T-helper 2 cell (primary cell): Measurements from ENCODE around the gene PCOLCE2.

ENCODE experiments used
- DNase-seq, 5 experiments: peaks; one replicate each; pipeline versions ENCODE4 v3.0.0 to v3.0.0-alpha.2; 2012 to 2022

PCOLCE2 gene

DNA sequence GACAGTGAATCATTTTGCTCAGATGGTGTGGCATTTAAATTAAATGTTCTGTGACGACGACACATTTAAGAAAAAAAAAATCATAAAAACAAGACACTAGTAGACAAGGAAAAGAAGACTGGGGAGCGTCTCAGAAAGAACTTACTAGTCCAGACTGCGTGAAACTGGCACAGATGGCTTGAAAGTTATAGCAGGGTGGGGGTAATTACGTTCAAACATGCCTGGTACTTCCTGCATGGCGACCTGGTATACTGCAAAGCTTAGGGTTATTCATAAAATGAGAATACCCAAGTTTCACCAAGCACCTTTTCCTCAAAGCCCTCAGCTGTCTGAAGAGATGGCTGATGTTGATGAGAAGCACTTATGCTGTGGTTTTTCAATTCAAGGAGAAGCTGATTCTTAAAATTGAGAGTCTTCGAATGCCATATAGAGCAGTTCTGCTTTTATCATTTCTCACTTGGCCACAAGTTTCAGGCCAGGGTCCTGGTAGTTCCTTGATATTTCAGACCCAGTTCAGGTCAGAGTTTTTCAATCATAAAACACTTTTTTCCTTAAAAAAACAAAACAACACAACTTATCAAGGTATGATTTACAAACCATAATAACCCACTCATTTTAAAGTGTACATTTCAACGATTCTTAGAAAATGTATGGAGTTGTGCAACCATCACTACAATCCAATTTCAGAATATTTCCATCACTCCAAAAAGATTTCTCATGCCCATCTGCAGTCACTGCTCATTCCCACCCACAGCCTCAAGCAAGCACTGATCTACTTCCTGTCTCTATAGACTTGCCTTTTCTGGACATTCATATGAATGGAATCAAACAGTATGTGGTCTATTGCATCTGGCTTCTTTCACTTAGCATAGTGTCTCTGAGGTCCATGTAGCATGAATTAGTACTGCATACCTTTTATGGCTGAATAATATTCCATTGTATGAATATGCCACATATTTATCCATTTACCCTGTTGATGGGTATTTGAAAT lies 24.7 kb downstream of the PCOLCE2 start:
- peak in 1 of 5 experiments; percentile 16 for DNase-seq

DNA sequence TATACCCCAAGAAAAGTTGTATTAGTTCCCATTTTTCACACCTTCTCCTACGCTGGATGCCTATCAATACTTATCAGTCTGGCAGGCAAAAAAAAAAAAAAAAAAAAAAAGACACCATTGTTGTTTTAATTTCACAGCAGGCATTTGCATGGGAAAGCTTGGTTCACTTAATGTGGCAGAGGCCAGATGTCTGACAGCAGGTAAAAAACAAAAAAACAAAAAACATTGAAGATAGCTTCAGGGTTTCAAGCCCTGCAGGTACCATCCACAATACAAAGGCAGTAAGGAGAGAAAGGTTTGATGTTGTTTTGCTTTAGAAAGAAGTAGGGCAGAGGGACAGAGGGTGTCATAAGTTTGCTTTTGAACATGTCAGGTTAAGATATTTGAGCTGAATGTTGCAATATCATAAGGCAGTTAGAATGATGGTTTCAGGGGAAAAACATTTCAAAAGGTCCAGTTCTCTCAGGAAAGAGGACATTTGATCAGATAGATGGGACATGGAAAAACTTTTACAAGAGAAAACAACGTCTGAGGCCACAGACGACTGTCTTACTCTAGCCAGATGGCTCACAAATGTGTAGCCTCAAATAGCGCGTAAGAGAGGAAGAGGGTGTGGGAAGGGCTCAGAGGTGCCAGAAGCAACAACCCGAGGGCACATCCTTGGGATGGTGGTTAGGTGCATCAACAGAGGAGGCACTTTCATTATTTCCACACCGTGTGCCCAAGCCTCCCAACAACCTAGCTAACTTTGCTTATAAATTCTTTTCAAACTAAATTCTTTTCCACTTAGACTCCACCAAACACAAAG lies 25.7 kb downstream of the PCOLCE2 start:
- peak in 1 of 5 experiments; percentile 17 for DNase-seq

DNA sequence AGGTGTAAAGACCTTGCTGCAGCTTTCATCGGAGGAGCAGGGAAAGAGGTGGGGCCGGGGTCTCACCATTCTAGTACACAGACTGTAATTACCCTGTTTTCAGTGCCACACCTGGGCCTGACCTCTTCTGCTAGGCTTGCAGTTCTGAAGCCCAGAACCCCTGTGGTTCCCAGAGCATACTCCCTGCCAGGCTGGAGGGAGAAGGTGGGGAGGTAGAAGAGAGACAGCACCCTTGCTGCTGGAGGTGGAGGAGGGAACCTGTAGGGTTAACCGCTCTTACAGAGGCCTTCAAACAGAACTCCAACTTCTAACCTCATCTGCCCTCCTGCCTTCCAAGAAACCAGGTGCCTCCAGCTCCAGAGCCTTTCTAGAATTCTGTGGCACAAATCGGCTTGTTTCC lies 27.0 kb downstream of the PCOLCE2 start:
- DNase-seq = no peak

DNA sequence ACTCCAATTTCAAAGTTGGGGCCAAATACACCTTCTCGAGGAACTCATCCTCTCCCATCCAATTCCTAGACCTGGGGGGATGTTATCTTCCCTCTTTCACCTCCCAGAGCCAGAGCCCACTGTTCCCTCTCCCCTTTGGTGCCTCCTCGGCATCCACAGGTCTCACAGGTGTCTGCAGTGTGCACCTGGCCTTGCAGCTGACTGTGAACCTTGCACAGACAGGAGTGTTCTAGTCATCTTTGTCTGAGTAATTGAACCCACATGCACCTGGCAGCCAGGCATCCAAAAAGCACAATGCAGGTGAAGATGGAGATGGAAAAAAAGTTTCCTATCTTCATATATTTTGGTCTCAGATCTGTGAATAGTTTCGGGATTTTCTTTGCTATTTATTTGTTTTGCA lies 30.8 kb downstream of the PCOLCE2 start:
- no peak for DNase-seq

DNA sequence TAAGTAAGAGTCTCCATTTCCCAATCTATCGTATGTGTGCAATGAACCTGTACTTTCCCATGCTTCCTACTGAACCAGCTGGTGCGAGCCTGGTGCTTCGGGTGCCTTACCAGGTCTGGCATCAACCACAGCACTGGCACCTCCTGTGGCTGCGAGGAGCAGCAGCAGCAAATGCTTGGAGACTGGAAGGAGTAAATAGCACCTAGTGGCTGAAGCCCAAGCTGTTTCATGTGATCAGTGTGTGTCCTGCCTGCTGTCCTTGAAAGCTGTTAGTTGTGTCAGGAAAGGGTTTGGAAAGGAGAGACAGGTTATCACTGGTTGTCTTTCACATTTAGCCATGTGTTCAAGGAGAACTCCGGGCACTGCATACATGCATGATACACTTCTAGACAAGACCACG lies 31.8 kb downstream of the PCOLCE2 start:
- no peak for DNase-seq

DNA sequence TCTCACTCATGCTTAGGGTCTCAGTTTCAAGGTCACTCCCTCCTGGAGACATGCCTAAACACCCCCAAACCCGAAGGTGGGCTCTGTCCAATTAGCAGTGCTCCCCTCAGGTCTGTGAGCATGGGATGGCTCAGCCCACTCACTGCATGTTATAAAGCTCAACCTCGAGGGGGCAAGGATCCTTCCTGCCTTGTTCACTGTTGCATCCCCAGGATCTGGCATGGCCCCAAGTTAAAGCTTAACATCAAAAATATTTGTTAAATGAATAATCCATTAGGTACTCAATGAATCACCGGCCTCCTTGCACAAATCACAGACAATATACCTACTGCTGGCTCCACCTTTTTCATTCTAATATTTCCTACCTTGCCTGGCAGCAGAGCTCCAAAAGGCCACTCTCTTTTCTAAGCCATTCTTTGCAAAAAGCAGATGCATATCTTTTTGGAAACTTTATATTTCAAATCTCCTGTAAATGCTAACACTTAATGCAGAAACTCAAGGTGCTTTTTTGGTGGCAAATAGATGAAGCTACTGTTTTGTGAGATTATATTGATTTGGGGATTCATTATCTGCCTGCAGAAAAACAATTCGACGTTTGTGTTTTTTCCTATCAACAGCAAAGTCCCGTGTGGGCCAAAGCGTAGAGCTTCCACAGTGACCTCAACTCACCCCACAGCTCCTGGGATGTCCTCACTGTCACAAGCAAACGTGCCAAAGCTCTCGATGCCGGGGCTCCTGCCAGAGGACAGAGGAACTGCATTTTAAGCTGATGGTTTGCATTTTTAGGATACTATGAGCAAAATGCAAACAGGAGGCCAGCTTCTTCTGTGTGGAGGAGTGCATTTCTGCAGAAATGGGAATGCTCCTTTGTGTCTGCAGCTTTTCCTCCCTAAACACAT lies 35.4 kb downstream of the PCOLCE2 start:
- DNase-seq = no peak

DNA sequence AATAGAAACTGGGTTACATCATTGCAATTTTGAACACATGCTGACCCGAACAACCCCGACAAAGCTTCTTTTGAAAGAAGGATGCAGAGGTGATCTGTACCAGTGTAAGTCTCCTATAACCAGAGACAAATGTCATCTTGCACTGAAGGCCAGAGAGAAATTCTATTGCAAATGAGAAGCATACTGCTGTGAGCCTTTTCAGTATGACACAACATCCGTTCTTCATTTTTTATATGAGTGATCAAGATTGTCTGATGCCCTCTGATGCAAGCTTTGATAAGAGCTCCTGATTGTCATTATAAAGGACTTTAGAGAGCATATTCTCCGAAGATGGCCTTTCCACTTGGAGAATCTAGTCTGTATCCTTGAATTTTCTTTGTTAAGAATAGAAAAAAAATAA lies 36.9 kb downstream of the PCOLCE2 start:
- peak in 1 of 5 experiments; percentile 75 for DNase-seq

DNA sequence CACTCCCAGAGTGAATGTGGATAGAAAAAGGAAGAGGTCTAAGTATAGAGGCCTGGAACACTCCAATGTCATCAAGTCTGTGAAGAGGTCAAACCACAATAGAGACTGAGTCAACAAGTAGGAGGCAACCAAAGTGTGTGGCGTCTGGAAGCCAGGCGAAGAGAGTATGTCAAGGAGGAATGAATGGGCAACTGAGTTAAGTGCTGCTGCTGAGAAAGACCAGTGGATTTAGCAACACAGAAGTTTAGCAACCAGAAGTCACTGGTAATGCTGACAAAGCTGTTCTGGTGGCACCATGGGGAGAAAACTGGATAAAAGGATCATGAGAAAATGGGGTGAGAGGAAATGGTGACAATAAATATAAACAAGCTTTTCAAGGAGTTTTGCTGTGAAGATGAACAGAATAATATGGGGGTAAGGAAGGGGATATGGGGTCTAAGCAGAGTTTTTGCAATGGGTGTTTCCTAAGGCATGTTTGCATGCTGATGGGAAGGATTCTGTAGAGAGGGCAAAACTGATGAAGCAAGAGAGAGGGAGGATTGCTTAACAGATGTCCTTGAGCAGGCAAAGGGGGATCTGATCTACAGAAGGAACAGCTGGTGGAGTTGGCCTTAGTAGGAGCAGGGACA lies 38.4 kb downstream of the PCOLCE2 start:
- DNase-seq = peak in 1 of 5 experiments; percentile 35

DNA sequence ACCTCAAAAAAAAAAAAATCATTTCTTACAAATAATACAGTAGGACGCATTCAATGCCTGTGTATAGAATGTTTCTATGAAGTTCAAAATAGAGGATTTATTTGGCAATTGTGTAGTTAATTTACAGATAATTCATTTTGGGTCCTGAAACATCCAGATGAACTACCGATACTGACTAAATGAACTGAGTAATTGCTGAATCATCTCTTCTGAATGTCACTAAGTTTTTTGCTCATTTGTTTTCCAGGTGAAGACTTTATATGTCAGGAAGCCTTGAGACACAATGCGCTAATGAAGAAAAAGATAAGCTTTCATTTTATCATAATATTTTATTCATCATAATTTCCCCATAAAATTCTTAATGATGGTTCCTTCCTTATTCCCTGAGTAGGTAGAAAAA lies 39.7 kb downstream of the PCOLCE2 start:
- no peak for DNase-seq

DNA sequence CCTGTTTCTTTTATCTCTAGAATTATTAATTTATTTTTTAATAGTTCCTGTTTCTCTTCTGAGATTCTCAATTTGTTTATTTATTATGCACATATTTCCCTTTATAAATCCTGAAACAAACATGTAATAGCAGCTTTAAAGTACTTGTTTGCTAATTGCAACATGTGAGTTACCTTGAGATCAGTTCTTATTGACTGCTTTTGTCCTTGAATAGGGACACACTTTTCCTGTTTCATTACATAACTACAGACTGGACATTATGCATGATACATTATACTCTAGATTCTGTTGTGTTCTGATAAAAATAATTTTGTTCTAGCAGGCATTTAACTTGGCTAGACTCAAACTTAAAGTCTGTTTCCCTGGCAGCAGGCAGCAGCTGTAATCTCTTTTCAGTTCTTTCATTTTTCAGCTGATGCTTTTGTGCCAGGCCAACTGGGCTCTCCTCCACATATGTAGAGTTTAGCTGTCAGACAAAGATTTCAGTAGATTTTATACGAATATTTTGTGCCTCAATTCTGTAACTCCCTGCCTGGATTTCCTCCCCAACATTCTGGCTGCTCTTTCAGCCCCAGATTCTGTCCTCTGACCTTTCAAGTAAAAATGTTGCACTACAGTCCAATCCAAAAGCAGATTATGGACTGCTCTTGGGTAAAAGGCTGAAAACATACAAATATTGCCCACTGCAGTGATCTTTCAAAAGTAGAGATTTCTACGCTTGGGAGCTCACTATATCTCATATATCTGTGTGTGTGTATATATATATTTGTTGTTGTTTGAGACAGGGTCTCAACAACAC lies 41.9 kb downstream of the PCOLCE2 start:
- DNase-seq = no peak

DNA sequence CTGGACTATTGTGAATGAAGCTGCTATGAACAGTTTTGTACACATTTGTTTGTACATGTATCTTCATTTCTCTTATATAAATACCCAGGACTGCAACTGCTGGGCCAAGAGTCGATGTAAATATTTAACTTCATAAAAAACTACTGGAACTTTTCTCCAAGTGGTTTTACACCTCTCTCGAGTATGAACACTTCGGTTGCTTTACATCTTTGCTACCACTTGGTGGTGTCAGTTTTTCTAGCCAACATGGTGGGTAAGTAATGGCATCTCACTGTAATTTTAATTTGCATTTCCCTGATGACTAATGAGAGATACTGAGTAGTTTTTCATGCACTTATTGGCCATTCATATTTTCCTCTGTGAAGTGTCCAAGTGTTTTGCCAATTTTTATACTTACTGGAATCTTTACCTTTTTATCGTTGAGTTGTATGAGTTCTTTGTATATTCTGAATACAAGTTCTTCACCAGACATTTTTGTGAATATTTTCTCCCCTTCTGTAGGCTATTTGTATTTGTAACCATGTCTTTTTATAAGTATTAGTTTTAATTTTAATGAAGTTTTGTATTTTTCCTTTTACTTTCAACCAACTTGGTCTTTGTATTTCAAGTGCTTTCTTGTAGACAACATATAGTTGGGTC lies 44.4 kb downstream of the PCOLCE2 start:
- peak in 1 of 5 experiments; percentile 36 for DNase-seq

DNA sequence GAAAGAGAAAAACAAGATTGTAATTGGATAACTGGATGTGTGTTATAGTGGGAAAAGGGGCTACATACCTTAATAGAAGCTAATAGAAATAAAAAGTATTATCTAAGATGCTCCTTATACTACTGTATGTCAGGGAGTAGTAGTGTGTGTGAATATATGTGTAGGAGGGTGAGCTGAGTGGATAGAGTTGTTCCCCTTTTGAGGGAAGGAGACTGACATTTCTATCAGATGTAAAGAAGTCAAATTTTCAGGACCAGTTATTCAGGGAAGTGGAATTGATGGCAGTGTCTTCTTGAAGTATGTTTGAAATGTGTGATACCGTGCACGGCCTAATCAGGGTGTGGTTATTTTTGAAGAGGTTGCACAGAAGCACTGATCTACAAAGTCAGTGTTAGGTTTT lies 49.1 kb downstream of the PCOLCE2 start:
- DNase-seq = no peak

DNA sequence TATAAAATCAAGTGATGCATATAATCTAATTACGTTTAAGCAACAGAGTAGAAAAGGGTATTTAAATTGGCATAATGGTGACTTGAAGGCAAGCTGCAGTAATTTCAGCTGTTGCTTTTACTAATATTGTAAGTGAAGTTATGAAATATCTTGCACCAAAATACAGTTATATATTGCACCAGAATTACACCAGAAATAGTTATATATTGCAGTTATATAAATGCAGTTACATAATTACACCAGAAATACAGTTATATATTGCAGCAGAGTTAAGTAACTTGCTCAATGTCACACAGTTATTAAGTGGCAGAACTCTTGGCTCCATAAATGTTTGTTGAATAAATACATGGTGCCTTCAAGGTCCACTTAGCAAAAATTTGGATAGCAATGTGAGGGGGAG lies 51.4 kb downstream of the PCOLCE2 start:
- no peak for DNase-seq

DNA sequence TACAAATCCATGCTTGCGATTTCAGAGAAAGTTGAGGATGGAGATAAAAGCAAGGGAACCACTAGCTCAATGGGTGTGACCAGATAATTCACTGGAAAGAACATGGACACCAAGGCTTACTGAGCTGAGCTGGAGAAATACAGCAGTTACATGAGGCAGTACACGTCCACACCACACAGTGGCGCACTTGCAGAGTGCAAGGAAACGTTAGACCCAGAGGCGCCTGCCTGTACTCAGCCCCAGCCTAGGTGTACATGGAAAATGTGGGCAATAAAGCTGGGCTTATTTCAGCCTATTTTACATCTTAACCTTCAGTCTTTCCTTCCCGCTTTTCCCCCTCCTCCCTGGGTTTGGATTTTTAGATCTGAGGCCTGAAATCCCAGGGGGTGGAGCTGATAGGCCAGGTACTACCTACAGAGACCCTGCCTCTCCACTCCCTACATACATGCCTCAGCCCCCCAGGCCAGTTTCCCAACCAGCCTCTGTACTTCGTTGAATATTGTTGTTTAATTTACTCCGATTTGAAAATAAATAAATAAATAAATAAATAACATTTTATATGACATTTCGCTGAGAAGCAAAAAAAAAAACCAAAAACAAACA lies 60.1 kb downstream of the PCOLCE2 start:
- peak in 4 of 5 experiments; percentile 11 to 70 (median 42) for DNase-seq

DNA sequence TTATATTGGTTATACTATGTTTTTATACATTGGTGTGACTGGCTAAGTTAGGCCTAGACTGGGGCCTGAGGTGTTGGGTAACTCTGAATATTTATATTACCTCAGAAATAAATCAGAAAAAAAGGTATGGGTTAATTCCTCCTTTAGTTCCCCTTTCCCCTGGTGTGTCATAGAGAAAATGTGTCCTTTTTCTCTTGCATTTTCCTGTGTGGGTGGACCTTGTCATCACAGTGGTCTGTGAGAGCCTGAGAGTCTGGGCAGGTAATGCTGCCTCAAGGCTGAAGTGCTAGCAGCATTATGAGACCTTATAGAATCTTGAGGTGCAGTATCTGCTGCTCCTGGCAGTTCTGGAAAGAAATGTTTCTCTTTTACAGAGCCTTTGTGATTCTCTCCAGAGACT lies 69.7 kb downstream of the PCOLCE2 start:
- no peak for DNase-seq

DNA sequence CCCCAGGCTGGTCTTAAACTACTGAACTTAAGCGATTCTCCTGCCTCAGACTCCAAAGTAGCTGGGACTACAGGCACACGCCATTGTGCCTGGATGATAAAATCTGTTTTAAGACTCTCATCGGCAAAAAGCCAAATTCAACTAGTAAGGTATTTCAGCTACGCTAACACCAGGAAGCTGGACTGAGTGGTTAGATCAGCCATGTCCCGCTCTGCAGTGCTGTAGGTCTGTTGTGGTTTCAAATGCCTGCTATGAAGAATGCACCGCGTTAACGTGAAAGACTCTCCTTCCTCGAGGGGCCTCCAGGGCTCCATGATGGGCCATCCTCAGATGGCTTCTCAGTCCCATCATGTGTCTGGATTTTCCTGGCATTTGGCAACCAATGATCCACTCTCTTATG lies 70.2 kb downstream of the PCOLCE2 start:
- DNase-seq = no peak

DNA sequence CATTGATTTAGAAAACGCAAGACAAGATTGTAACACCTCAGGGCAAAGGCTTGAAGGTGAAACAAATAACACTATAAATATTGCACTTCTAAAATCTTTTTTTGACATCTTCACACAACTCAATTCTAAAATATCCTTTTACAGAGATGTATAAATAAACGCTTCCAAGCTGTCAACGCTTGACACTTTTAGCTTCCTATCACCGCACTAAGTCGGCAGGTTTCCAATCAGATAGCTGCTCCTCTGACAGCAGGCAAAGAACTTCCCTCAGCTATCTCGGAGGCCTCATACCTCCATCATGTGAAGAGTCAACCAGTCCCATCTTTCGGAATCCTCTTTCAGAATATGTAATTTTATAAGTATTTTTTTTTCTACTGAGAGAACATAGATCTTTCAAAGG lies 71.0 kb downstream of the PCOLCE2 start:
- DNase-seq = no peak

DNA sequence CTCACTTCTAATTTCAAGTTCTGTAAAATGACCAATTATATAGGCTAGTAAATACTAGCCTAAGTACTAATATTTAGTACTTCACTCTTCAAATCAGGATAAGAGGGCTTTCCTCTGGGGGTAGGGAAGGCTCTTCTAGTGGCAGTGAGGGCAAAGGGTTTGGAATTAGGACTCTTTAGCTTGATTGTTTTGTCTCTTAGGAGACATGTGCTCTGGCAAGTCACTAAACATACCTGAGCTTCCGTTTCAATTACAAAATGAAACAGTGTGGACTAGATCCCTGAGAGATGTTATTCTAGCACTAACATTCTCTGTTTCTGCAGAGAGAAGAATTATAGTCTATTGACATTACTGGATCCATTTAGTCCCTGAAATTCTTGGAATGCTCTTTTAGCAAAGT lies 71.5 kb downstream of the PCOLCE2 start:
- no peak for DNase-seq

DNA sequence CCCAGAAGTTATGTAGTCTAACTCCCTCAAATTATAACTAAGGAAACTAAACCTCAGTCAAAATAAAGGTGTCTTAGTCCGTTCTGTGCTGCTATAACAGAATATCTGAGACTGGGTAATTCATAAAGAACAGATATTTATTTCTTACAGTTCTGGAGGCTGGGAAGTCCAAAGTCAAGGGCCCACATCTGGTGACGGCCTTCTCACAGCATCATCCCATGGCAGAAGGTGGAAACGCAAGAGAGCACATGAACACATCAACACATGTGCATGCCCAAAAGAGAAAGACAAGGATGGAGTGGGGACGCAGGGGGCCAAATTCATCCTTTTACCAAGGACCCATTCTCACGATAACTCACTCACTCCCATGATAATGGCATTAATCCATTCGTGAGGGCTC lies 73.1 kb downstream of the PCOLCE2 start:
- no peak for DNase-seq

DNA sequence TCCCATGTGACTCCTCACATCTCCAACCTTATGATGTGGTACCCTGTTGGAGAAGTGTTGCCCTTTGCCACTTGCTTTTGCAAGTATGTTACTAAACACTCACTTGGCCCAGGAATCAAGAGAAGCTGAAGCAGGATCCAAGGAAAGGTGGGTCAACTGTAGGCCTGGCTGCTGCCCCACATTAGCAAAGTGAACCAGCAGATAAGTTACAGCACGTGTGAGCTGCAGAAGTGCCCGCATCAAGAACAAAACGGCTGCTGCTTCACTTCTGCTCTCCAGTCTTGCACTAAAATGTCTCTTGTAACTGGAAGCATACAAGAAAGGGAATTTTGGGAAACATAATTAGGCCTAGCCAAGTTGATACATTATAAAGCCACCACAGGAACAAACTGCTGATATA lies 79.6 kb downstream of the PCOLCE2 start:
- DNase-seq = no peak
